ENCODE results near the gene CGGBP1.
"Not testable (repeated sequence)": the region's sequence is repeated elsewhere in the genome, so short reads cannot be mapped to it uniquely, and the experiment has no call there.

CGGBP1 gene

GRCh38 chr3:88031642-88032077 lies 27.1 kb downstream of the CGGBP1 start:
- Histone ChIP-seq H3K27me3 (no peaks in the 10 kb centered on the region), H4K20me1 (no peaks in the 10 kb centered on the region), H3K4me3 (peak overlapping the region; percentile 44 to 58 (median 50); a peak in 18 of 20 replicates), H3K4me2 (peak overlapping the region; percentile 70 to 96 (median 79)), H3K4me1 (peaks cover 6 to 21% (median 17%) of the 10 kb centered on the region in 10 experiments; a peak in 17 of 20 replicates), H3K27ac (peak overlapping the region; percentile 29 to 67 (median 57); a peak in 19 of 22 replicates), H3K9me3 (replicated peaks in 1 of 11) (peaks cover 0 to 20% (median 11%) of the 10 kb centered on the region in 11 experiments; a peak in 12 of 22 replicates), H3K9ac (peak overlapping the region; percentile 46 to 74 (median 61); a peak in 21 of 22 replicates), H3K36me3 (no peaks in the 10 kb centered on the region)
- no peak for TF ChIP-seq Cebpa-rat (IDR thresholded peaks at IDR 0.05)

- Histone ChIP-seq H3K27ac (0 out of 22 replicates have a peak overlapping the region, but pooled peaks of 2 of the 11 experiments have one; percentile 12 to 34), H4K20me1 (no peaks in the 10 kb centered on the region), H3K4me2 (peak overlapping the region in 10 of 11 experiments; percentile 19 to 65 (median 38); a peak in 14 of 22 replicates), H3K9ac (peak overlapping the region in 1 of 11 experiments; percentile 17; a peak in 1 of 22 replicates), H3K4me3 (0 out of 20 replicates have a peak overlapping the region, but pooled peaks of 1 of the 10 experiments have one; percentile 2), H3K36me3 (no peaks in the 10 kb centered on the region), H3K9me3 (replicated peaks in 1 of 11) (peaks cover 0 to 29% (median 19%) of the 10 kb centered on the region in 11 experiments; a peak in 17 of 22 replicates), H3K27me3 (no peaks in the 10 kb centered on the region), H3K4me1 (peaks cover 6 to 21% (median 17%) of the 10 kb centered on the region in 10 experiments; a peak in 17 of 20 replicates)
- no peak for TF ChIP-seq Cebpa-rat (IDR thresholded peaks at IDR 0.05)
Measured at GRCh38 chr3:88030210-88030609, 28.6 kb downstream of the CGGBP1 start.

GRCh38 chr3:88028876-88029275 lies 29.9 kb downstream of the CGGBP1 start:
- Histone ChIP-seq H3K4me2 (no peak overlapping the region), H3K9ac (no peak overlapping the region), H3K9me3 (replicated peaks in 1 of 11) (peaks cover 0 to 29% (median 19%) of the 10 kb centered on the region in 11 experiments; a peak in 17 of 22 replicates), H3K36me3 (no peaks in the 10 kb centered on the region), H3K27me3 (no peaks in the 10 kb centered on the region), H3K27ac (no peak overlapping the region), H3K4me1 (peaks cover 6 to 21% (median 17%) of the 10 kb centered on the region in 10 experiments; a peak in 17 of 20 replicates), H3K4me3 (no peak overlapping the region), H4K20me1 (no peaks in the 10 kb centered on the region)
- TF ChIP-seq Cebpa-rat (IDR thresholded peaks at IDR 0.05) = no peak

GRCh38 chr3:88025001-88025552 lies 33.7 kb downstream of the CGGBP1 start:
- no peak overlapping the region for H3K4me2 ChIP-seq
- peaks cover 0 to 29% (median 19%) of the 10 kb centered on the region in 11 experiments; a peak in 17 of 22 replicates for H3K9me3 ChIP-seq (replicated peaks in 1 of 11)
- no peaks in the 10 kb centered on the region for H4K20me1 ChIP-seq
- no peak for TF ChIP-seq Cebpa-rat (IDR thresholded peaks at IDR 0.05)
- no peak overlapping the region for H3K27ac ChIP-seq
- no peaks in the 10 kb centered on the region for H3K4me1 ChIP-seq
- no peaks in the 10 kb centered on the region for H3K27me3 ChIP-seq
- H3K9ac ChIP-seq = no peak overlapping the region
- H3K36me3 ChIP-seq = no peaks in the 10 kb centered on the region
- H3K4me3 ChIP-seq = no peak overlapping the region

GRCh38 chr3:88019024-88019423 lies 39.8 kb downstream of the CGGBP1 start:
- TF ChIP-seq Cebpa-rat (IDR thresholded peaks at IDR 0.05) = no peak
- H3K4me1 ChIP-seq = no peaks in the 10 kb centered on the region; a peak in 2 of 20 replicates
- H3K9ac ChIP-seq = no peak overlapping the region
- no peaks in the 10 kb centered on the region for H3K27me3 ChIP-seq
- H4K20me1 ChIP-seq = no peaks in the 10 kb centered on the region
- peak overlapping the region in 1 of 11 experiments; percentile 40; a peak in 1 of 22 replicates for H3K4me2 ChIP-seq
- peaks cover 0 to 15% (median 6%) of the 10 kb centered on the region in 11 experiments; a peak in 11 of 22 replicates for H3K9me3 ChIP-seq (replicated peaks in 1 of 11)
- no peak overlapping the region for H3K27ac ChIP-seq
- no peaks in the 10 kb centered on the region for H3K36me3 ChIP-seq
- no peak overlapping the region for H3K4me3 ChIP-seq

- H3K9ac ChIP-seq, H3K4me2 ChIP-seq, H3K27me3 ChIP-seq, H4K20me1 ChIP-seq, H3K36me3 ChIP-seq, H3K4me3 ChIP-seq, H3K4me1 ChIP-seq, H3K27ac ChIP-seq: not testable (repeated sequence)
- peaks cover 0 to 15% (median 6%) of the 10 kb centered on the region in 11 experiments; a peak in 11 of 22 replicates for H3K9me3 ChIP-seq (replicated peaks in 1 of 11)
Measured at GRCh38 chr3:88015656-88016055, 43.1 kb downstream of the CGGBP1 start.

GRCh38 chr3:88013592-88013991 lies 45.2 kb downstream of the CGGBP1 start:
- no peak for TF ChIP-seq Cebpa-rat (IDR thresholded peaks at IDR 0.05)
- no peaks in the 10 kb centered on the region for H3K27me3 ChIP-seq
- no peak overlapping the region for H3K4me3 ChIP-seq
- H3K9me3 ChIP-seq (replicated peaks in 1 of 11) = peaks cover 0 to 15% (median 6%) of the 10 kb centered on the region in 11 experiments; a peak in 11 of 22 replicates
- no peak overlapping the region for H3K4me2 ChIP-seq
- no peak overlapping the region for H3K9ac ChIP-seq
- H4K20me1 ChIP-seq = no peaks in the 10 kb centered on the region
- no peak overlapping the region for H3K27ac ChIP-seq
- no peaks in the 10 kb centered on the region for H3K36me3 ChIP-seq
- no peaks in the 10 kb centered on the region for H3K4me1 ChIP-seq

GRCh38 chr3:88010810-88011209 lies 48.0 kb downstream of the CGGBP1 start:
- no peak overlapping the region for H3K27ac ChIP-seq
- no peak overlapping the region for H3K4me2 ChIP-seq
- no peaks in the 10 kb centered on the region for H3K36me3 ChIP-seq
- no peaks in the 10 kb centered on the region for H4K20me1 ChIP-seq
- no peaks in the 10 kb centered on the region for H3K27me3 ChIP-seq
- no peak overlapping the region for H3K9ac ChIP-seq
- H3K9me3 ChIP-seq (replicated peaks in 1 of 11) = peaks cover 0 to 8% (median 2%) of the 10 kb centered on the region in 11 experiments; a peak in 10 of 22 replicates
- H3K4me1 ChIP-seq = no peaks in the 10 kb centered on the region
- TF ChIP-seq Cebpa-rat (IDR thresholded peaks at IDR 0.05) = no peak
- H3K4me3 ChIP-seq = no peak overlapping the region

GRCh38 chr3:88009066-88009465 lies 49.7 kb downstream of the CGGBP1 start:
- no peak overlapping the region for H3K4me2 ChIP-seq
- no peak overlapping the region for H3K27ac ChIP-seq
- H3K4me1 ChIP-seq = no peaks in the 10 kb centered on the region
- H3K27me3 ChIP-seq = no peaks in the 10 kb centered on the region
- H4K20me1 ChIP-seq = no peaks in the 10 kb centered on the region
- no peak overlapping the region for H3K4me3 ChIP-seq
- no peaks in the 10 kb centered on the region for H3K9me3 ChIP-seq (replicated peaks in 1 of 11)
- H3K36me3 ChIP-seq = no peaks in the 10 kb centered on the region
- no peak for TF ChIP-seq Cebpa-rat (IDR thresholded peaks at IDR 0.05)
- H3K9ac ChIP-seq = no peak overlapping the region

- Histone ChIP-seq H3K4me2 (no peak overlapping the region), H3K27ac (no peak overlapping the region), H4K20me1 (no peaks in the 10 kb centered on the region), H3K27me3 (no peaks in the 10 kb centered on the region), H3K4me3 (no peak overlapping the region), H3K9me3 (replicated peaks in 1 of 11) (no peaks in the 10 kb centered on the region), H3K9ac (no peak overlapping the region), H3K4me1 (no peaks in the 10 kb centered on the region), H3K36me3 (no peaks in the 10 kb centered on the region)
- TF ChIP-seq Cebpa-rat (IDR thresholded peaks at IDR 0.05) = no peak
Measured at GRCh38 chr3:88005066-88005465, 53.7 kb downstream of the CGGBP1 start.
